ENCODE measurements around the gene ELMOD1. TPM values are rescaled to one million over a fixed set of nuclear protein-coding genes. Genes with fewer than 3 reads are reported as not detected.

The ELMOD1 gene
- total and polyA plus RNA-seq, 2 donors (not counting 3 experiments of a cell fraction or from before 2014, with no cell fraction given): 1.6 to 2.4 TPM

DNA sequence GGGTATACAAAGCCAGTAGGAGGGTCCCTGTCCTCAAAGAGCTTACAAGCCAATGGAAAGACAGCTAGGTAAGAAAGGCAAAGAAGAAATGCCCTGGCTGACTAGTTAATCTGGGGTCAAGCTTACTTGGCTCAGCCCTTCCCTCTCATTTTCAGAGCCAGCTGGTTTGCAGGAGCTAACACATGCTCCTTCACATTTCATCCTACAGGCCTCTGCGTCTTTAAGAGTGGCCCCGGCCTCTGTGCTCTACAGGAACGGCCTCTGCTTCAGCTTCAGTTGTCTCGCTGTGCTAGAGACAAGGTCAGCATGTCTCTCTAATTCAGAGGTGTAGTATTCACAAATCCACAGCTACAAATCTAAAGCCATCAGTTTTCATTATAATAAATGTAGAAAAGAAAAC, 40.6 kb upstream of the ELMOD1 start:
- H3K9me3 ChIP-seq (replicated peaks; ENCODE audit: control insufficient read depth, insufficient read depth, low read length): no peaks in the 10 kb centered on the region
- no peak for DNase-seq (ENCODE audit: low read depth, low spot score)
- H3K9ac ChIP-seq (replicated peaks; ENCODE audit: extremely low read depth, insufficient read depth, low read length): no peak overlapping the region
- H3K27me3 ChIP-seq (ENCODE audit: control insufficient read depth in 2 of 2, insufficient read depth in 2 of 2, low read length in 2 of 2): no peaks in the 10 kb centered on the region
- H3K9me1 ChIP-seq (replicated peaks; ENCODE audit: control insufficient read depth, extremely low read depth, insufficient read depth, low read length): no peaks in the 10 kb centered on the region
- H3K4me1 ChIP-seq (ENCODE audit: control insufficient read depth, extremely low read depth, insufficient read depth, low read length): peaks cover 11% of the 10 kb centered on the region
- BruUV-seq (replicated peaks): no TSS peak
- intact Hi-C loops (cut with micrococcal nuclease): no loop called here
- H4K20me1 ChIP-seq (replicated peaks; ENCODE audit: control insufficient read depth, extremely low read depth, insufficient read depth, low read length): no peaks in the 10 kb centered on the region
- TF ChIP-seq CTCF (IDR thresholded peaks at IDR 0.05; ENCODE audit: extremely low read depth in 1 of 2, insufficient read depth in 1 of 2, low read depth in 1 of 2, low read length in 2 of 2) (no peak), POLR2A (IDR thresholded peaks at IDR 0.05; ENCODE audit: low read depth, low read length) (no peak)
- H3K4me3 ChIP-seq (replicated peaks in 1 of 3; ENCODE audit: insufficient read depth in 1 of 3, low read depth in 1 of 3, low read length in 3 of 3): no peak overlapping the region
- H2AFZ ChIP-seq (ENCODE audit: low read depth, low read length): no peak overlapping the region
- no peak for FAIRE-seq
- no peak overlapping the region for H3K27ac ChIP-seq (ENCODE audit: insufficient read depth, low read depth, low read length)
- H3K4me2 ChIP-seq (ENCODE audit: insufficient read depth, low read length): no peak overlapping the region
- dilution Hi-C loops (cut with MboI; ENCODE audit: extremely low pct_ligation_motif_present, low sequenced_read_pairs): no loop called here
- H3K36me3 ChIP-seq (ENCODE audit: control insufficient read depth in 2 of 2, extremely low read depth in 1 of 2, insufficient read depth in 2 of 2, low read length in 2 of 2): peaks cover 4 to 10% of the 10 kb centered on the region in 2 experiments
- POLR2A ChIA-PET: no interaction called here
- CTCF ChIA-PET: interaction anchor here (0.8 to 9.4 kb wide), 9 partner anchors 10 to 346 kb away, joined by 3 to 114 read pairs (median 8); no protein-coding TSS in a partner anchor
- H3K79me2 ChIP-seq (ENCODE audit: control insufficient read depth, insufficient read depth, low read length): no peaks in the 10 kb centered on the region

GRCh38 chr11:107561688-107562087, 29.3 kb upstream of the ELMOD1 start:
- H3K36me3 ChIP-seq (ENCODE audit: control insufficient read depth in 2 of 2, extremely low read depth in 1 of 2, insufficient read depth in 2 of 2, low read length in 2 of 2): peaks cover 0 to 3% of the 10 kb centered on the region in 2 experiments
- H4K20me1 ChIP-seq (replicated peaks; ENCODE audit: control insufficient read depth, extremely low read depth, insufficient read depth, low read length): no peaks in the 10 kb centered on the region
- H3K27ac ChIP-seq (ENCODE audit: insufficient read depth, low read depth, low read length): peak overlapping the region; percentile 82
- peak; percentile 13 for DNase-seq (ENCODE audit: low read depth, low spot score)
- no peak overlapping the region for H3K9ac ChIP-seq (replicated peaks; ENCODE audit: extremely low read depth, insufficient read depth, low read length)
- H3K4me3 ChIP-seq (replicated peaks in 1 of 3; ENCODE audit: insufficient read depth in 1 of 3, low read depth in 1 of 3, low read length in 3 of 3): no peak overlapping the region
- POLR2A ChIA-PET: no interaction called here
- CTCF ChIA-PET: interaction anchor here (0.8 to 4.9 kb wide), 3 partner anchors 12 to 209 kb away, joined by 3 to 91 read pairs (median 78); no protein-coding TSS in a partner anchor
- H3K4me1 ChIP-seq (ENCODE audit: control insufficient read depth, extremely low read depth, insufficient read depth, low read length): peaks cover 36% of the 10 kb centered on the region
- H3K9me3 ChIP-seq (replicated peaks; ENCODE audit: control insufficient read depth, insufficient read depth, low read length): no peaks in the 10 kb centered on the region
- H3K79me2 ChIP-seq (ENCODE audit: control insufficient read depth, insufficient read depth, low read length): peaks cover 16% of the 10 kb centered on the region
- H3K4me2 ChIP-seq (ENCODE audit: insufficient read depth, low read length): no peak overlapping the region
- no TSS peak for BruUV-seq (replicated peaks)
- intact Hi-C loops (cut with micrococcal nuclease): loop anchor here (10.0 kb wide), 2 partner anchors 333 to 443 kb away; partner anchors contain the start of gene CUL5
- H3K9me1 ChIP-seq (replicated peaks; ENCODE audit: control insufficient read depth, extremely low read depth, insufficient read depth, low read length): no peaks in the 10 kb centered on the region
- dilution Hi-C loops (cut with MboI; ENCODE audit: extremely low pct_ligation_motif_present, low sequenced_read_pairs): no loop called here
- TF ChIP-seq FOS (IDR thresholded peaks at IDR 0.05; ENCODE audit: borderline replicate concordance, insufficient read depth, low read length) (peak; percentile 18), CTCF (IDR thresholded peaks at IDR 0.05; ENCODE audit: extremely low read depth in 1 of 2, insufficient read depth in 1 of 2, low read depth in 1 of 2, low read length in 2 of 2) (no peak), POLR2AphosphoS5 (IDR thresholded peaks at IDR 0.05; ENCODE audit: insufficient read depth, low read depth, low read length) (no peak), GATA2 (IDR thresholded peaks at IDR 0.05; ENCODE audit: insufficient read depth, insufficient read length, low read depth, low read length) (no peak), MYC (IDR thresholded peaks at IDR 0.05; ENCODE audit: low read depth, low read length) (no peak), JUN (IDR thresholded peaks at IDR 0.05; ENCODE audit: borderline replicate concordance, insufficient read depth, insufficient read length, low read depth) (no peak), POLR2A (IDR thresholded peaks at IDR 0.05; ENCODE audit: low read depth, low read length) (no peak)
- TF ChIP-seq, protein P1, sequence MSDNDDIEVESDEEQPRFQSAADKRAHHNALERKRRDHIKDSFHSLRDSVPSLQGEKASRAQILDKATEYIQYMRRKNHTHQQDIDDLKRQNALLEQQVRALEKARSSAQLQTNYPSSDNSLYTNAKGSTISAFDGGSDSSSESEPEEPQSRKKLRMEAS (IDR thresholded peaks at IDR 0.05; ENCODE audit: insufficient read depth, insufficient read length): no peak
- FAIRE-seq: no peak
- H2AFZ ChIP-seq (ENCODE audit: low read depth, low read length): no peak overlapping the region
- no peaks in the 10 kb centered on the region for H3K27me3 ChIP-seq (ENCODE audit: control insufficient read depth in 2 of 2, insufficient read depth in 2 of 2, low read length in 2 of 2)

All from endothelial cell of umbilical vein (primary cell).